ENCODE measurements around the gene SPOCK3.
"Not testable (repeated sequence)": the region's sequence is repeated elsewhere in the genome, so short reads cannot be mapped to it uniquely, and the experiment has no call there.

SPOCK3 gene

GRCh38 chr4:166737430-166737829 lies 496.9 kb downstream of the SPOCK3 start:
- no peak for DNase-seq (ENCODE audit: extremely low read depth, low read depth)
- no peak for TF ChIP-seq CTCF (IDR thresholded peaks at IDR 0.05; ENCODE audit: low read depth, low read length, missing control alignments)
- no peak overlapping the region for H3K4me3 ChIP-seq (replicated peaks; ENCODE audit: low read depth, low read length)

DNA sequence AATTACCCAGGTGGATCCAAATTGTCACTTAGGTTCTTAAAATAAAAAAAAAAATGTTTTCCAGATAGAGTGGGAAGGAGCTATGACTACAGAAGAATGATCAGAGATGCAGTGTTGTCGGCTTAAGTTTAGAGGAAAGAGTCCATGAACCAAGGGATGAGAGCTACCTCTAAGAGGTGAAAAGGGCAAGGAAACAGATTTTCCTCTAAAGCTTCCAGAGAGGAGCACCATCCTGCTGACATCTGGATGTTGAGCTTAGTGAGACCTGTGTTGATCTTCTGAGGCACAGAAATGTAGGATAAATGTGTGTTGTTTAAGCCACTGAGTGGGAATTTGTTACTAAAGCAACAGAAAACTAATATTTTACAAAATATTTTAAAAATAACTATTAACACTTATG lies 498.7 kb downstream of the SPOCK3 start:
- TF ChIP-seq CTCF (IDR thresholded peaks at IDR 0.05; ENCODE audit: low read depth, low read length, missing control alignments) = no peak
- no peak for DNase-seq (ENCODE audit: extremely low read depth, low read depth)

GRCh38 chr4:166734797-166735196 lies 499.5 kb downstream of the SPOCK3 start:
- no peak for DNase-seq (ENCODE audit: extremely low read depth, low read depth)
- no peak for TF ChIP-seq CTCF (IDR thresholded peaks at IDR 0.05; ENCODE audit: low read depth, low read length, missing control alignments)
- H3K4me3 ChIP-seq (replicated peaks; ENCODE audit: low read depth, low read length) = no peak overlapping the region

More for the DNA sequence above, 498.7 kb downstream of the SPOCK3 start:
- H3K4me3 ChIP-seq (replicated peaks; ENCODE audit: low read depth, low read length) = no peak overlapping the region

DNA sequence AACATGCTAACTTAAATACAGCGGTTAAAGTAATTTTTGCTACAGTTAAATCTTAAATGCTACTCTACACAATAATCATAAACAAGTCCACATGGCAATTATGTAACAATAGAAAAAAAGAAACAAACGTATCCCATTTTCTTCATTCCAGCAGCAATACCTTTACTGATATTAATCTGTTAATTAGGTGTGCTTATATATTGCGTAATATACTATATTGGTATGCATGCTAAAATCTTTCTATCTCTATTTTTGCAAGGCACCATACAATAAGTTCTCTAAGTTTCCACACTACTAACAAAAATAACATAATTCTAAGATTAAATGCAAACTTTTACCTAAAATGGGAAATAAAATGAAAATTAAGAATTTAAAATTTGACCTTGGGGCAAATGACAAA lies 500.6 kb downstream of the SPOCK3 start:
- DNase-seq (ENCODE audit: extremely low read depth, low read depth) = no peak
- no peak for TF ChIP-seq CTCF (IDR thresholded peaks at IDR 0.05; ENCODE audit: low read depth, low read length, missing control alignments)

DNA sequence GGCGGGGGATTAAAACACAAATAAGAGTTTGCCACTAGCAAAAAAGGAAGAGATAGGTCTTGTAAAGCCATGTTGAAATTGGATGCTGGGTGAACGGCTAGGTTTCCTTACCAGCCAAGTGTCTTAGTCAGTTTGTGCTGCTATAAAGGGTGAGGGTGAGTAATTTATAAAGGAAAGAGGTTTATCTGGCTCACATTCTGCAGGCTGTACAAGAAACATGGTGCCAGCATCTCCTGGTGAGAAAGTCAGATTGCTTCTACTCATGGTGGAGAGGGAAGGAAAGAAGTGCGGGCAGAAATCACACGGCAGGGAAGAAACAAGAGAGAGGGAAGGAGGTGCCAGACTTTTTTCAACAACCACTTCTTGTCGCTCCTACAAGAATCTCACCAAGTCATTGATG lies 507.5 kb downstream of the SPOCK3 start:
- DNase-seq (ENCODE audit: extremely low read depth, low read depth) = no peak
- no peak overlapping the region for H3K4me3 ChIP-seq (replicated peaks; ENCODE audit: low read depth, low read length)
- no peak for TF ChIP-seq CTCF (IDR thresholded peaks at IDR 0.05; ENCODE audit: low read depth, low read length, missing control alignments)

More for the DNA sequence above, 500.6 kb downstream of the SPOCK3 start:
- no peak overlapping the region for H3K4me3 ChIP-seq (replicated peaks; ENCODE audit: low read depth, low read length)

- no peak for TF ChIP-seq CTCF (IDR thresholded peaks at IDR 0.05; ENCODE audit: low read depth, low read length, missing control alignments)
- no peak overlapping the region for H3K4me3 ChIP-seq (replicated peaks; ENCODE audit: low read depth, low read length)
- no peak for DNase-seq (ENCODE audit: extremely low read depth, low read depth)
Observed at GRCh38 chr4:166724369-166724768, 509.9 kb downstream of the SPOCK3 start.

- no peak for TF ChIP-seq CTCF (IDR thresholded peaks at IDR 0.05; ENCODE audit: low read depth, low read length, missing control alignments)
- H3K4me3 ChIP-seq (replicated peaks; ENCODE audit: low read depth, low read length) = no peak overlapping the region
- DNase-seq (ENCODE audit: extremely low read depth, low read depth) = no peak
Observed at GRCh38 chr4:166723532-166724140, 510.7 kb downstream of the SPOCK3 start.

GRCh38 chr4:166715748-166716713 lies 518.3 kb downstream of the SPOCK3 start:
- not testable (repeated sequence) for DNase-seq (ENCODE audit: extremely low read depth, low read depth); H3K4me3 ChIP-seq (replicated peaks; ENCODE audit: low read depth, low read length)
